ENCODE data around the gene RHD.
"Not testable (repeated sequence)": the region's sequence is repeated elsewhere in the genome, so short reads cannot be mapped to it uniquely, and the experiment has no call there.

DNA sequence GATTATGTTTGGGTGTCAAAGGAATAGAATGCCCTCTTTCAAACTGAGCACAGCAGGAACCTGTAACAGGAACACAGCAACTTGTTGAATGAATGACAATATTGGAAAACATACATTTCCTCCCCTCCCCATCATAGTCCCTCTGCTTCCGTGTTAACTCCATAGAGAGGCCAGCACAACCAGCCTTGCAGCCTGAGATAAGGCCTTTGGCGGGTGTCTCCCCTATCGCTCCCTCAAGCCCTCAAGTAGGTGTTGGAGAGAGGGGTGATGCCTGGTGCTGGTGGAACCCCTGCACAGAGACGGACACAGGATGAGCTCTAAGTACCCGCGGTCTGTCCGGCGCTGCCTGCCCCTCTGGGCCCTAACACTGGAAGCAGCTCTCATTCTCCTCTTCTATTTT is at the start of gene RHD:
- not testable (repeated sequence) for TF ChIP-seq RELA (CRISPR knock-in tag; IDR thresholded peaks at IDR 0.05; ENCODE audit: borderline replicate concordance); ZNF396 (CRISPR knock-in tag; IDR thresholded peaks at IDR 0.05; ENCODE audit: borderline replicate concordance); CBFB (CRISPR knock-in tag; IDR thresholded peaks at IDR 0.05; ENCODE audit: low read depth); SP1 (CRISPR knock-in tag; conservative IDR thresholded peaks at IDR 0.05); CREM (CRISPR knock-in tag; IDR thresholded peaks at IDR 0.05)
- TF ChIP-seq, protein P1, sequence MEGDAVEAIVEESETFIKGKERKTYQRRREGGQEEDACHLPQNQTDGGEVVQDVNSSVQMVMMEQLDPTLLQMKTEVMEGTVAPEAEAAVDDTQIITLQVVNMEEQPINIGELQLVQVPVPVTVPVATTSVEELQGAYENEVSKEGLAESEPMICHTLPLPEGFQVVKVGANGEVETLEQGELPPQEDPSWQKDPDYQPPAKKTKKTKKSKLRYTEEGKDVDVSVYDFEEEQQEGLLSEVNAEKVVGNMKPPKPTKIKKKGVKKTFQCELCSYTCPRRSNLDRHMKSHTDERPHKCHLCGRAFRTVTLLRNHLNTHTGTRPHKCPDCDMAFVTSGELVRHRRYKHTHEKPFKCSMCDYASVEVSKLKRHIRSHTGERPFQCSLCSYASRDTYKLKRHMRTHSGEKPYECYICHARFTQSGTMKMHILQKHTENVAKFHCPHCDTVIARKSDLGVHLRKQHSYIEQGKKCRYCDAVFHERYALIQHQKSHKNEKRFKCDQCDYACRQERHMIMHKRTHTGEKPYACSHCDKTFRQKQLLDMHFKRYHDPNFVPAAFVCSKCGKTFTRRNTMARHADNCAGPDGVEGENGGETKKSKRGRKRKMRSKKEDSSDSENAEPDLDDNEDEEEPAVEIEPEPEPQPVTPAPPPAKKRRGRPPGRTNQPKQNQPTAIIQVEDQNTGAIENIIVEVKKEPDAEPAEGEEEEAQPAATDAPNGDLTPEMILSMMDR (IDR thresholded peaks at IDR 0.05): not testable (repeated sequence)
- TF ChIP-seq, protein P2, sequence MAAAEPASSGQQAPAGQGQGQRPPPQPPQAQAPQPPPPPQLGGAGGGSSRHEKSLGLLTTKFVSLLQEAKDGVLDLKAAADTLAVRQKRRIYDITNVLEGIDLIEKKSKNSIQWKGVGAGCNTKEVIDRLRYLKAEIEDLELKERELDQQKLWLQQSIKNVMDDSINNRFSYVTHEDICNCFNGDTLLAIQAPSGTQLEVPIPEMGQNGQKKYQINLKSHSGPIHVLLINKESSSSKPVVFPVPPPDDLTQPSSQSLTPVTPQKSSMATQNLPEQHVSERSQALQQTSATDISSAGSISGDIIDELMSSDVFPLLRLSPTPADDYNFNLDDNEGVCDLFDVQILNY (CRISPR knock-in tag; IDR thresholded peaks at IDR 0.05): not testable (repeated sequence)
- TF ChIP-seq, protein P3, sequence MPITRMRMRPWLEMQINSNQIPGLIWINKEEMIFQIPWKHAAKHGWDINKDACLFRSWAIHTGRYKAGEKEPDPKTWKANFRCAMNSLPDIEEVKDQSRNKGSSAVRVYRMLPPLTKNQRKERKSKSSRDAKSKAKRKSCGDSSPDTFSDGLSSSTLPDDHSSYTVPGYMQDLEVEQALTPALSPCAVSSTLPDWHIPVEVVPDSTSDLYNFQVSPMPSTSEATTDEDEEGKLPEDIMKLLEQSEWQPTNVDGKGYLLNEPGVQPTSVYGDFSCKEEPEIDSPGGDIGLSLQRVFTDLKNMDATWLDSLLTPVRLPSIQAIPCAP (CRISPR knock-in tag; IDR thresholded peaks at IDR 0.05): not testable (repeated sequence)
- TF ChIP-seq, protein P4, sequence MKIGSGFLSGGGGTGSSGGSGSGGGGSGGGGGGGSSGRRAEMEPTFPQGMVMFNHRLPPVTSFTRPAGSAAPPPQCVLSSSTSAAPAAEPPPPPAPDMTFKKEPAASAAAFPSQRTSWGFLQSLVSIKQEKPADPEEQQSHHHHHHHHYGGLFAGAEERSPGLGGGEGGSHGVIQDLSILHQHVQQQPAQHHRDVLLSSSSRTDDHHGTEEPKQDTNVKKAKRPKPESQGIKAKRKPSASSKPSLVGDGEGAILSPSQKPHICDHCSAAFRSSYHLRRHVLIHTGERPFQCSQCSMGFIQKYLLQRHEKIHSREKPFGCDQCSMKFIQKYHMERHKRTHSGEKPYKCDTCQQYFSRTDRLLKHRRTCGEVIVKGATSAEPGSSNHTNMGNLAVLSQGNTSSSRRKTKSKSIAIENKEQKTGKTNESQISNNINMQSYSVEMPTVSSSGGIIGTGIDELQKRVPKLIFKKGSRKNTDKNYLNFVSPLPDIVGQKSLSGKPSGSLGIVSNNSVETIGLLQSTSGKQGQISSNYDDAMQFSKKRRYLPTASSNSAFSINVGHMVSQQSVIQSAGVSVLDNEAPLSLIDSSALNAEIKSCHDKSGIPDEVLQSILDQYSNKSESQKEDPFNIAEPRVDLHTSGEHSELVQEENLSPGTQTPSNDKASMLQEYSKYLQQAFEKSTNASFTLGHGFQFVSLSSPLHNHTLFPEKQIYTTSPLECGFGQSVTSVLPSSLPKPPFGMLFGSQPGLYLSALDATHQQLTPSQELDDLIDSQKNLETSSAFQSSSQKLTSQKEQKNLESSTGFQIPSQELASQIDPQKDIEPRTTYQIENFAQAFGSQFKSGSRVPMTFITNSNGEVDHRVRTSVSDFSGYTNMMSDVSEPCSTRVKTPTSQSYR (CRISPR knock-in tag; IDR thresholded peaks at IDR 0.05): not testable (repeated sequence)
- TF ChIP-seq, protein P5, sequence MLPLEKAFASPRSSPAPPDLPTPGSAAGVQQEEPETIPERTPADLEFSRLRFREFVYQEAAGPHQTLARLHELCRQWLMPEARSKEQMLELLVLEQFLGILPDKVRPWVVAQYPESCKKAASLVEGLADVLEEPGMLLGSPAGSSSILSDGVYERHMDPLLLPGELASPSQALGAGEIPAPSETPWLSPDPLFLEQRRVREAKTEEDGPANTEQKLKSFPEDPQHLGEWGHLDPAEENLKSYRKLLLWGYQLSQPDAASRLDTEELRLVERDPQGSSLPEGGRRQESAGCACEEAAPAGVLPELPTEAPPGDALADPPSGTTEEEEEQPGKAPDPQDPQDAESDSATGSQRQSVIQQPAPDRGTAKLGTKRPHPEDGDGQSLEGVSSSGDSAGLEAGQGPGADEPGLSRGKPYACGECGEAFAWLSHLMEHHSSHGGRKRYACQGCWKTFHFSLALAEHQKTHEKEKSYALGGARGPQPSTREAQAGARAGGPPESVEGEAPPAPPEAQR (CRISPR knock-in tag; IDR thresholded peaks at IDR 0.05): not testable (repeated sequence)
- TF ChIP-seq, protein P6, sequence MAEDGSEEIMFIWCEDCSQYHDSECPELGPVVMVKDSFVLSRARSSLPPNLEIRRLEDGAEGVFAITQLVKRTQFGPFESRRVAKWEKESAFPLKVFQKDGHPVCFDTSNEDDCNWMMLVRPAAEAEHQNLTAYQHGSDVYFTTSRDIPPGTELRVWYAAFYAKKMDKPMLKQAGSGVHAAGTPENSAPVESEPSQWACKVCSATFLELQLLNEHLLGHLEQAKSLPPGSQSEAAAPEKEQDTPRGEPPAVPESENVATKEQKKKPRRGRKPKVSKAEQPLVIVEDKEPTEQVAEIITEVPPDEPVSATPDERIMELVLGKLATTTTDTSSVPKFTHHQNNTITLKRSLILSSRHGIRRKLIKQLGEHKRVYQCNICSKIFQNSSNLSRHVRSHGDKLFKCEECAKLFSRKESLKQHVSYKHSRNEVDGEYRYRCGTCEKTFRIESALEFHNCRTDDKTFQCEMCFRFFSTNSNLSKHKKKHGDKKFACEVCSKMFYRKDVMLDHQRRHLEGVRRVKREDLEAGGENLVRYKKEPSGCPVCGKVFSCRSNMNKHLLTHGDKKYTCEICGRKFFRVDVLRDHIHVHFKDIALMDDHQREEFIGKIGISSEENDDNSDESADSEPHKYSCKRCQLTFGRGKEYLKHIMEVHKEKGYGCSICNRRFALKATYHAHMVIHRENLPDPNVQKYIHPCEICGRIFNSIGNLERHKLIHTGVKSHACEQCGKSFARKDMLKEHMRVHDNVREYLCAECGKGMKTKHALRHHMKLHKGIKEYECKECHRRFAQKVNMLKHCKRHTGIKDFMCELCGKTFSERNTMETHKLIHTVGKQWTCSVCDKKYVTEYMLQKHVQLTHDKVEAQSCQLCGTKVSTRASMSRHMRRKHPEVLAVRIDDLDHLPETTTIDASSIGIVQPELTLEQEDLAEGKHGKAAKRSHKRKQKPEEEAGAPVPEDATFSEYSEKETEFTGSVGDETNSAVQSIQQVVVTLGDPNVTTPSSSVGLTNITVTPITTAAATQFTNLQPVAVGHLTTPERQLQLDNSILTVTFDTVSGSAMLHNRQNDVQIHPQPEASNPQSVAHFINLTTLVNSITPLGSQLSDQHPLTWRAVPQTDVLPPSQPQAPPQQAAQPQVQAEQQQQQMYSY (CRISPR knock-in tag; IDR thresholded peaks at IDR 0.05): not testable (repeated sequence)
- TF ChIP-seq, protein P7, sequence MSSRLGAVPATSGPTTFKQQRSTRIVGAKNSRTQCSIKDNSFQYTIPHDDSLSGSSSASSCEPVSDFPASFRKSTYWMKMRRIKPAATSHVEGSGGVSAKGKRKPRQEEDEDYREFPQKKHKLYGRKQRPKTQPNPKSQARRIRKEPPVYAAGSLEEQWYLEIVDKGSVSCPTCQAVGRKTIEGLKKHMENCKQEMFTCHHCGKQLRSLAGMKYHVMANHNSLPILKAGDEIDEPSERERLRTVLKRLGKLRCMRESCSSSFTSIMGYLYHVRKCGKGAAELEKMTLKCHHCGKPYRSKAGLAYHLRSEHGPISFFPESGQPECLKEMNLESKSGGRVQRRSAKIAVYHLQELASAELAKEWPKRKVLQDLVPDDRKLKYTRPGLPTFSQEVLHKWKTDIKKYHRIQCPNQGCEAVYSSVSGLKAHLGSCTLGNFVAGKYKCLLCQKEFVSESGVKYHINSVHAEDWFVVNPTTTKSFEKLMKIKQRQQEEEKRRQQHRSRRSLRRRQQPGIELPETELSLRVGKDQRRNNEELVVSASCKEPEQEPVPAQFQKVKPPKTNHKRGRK (CRISPR knock-in tag; IDR thresholded peaks at IDR 0.05; ENCODE audit: borderline replicate concordance): not testable (repeated sequence)

Data from WTC11 (cell line).